ENCODE data around the gene ROBO2.

- TF ChIP-seq NRF1 (conservative IDR thresholded peaks at IDR 0.05; ENCODE audit: low read depth, low read length) (no peak), BRCA1 (IDR thresholded peaks at IDR 0.05; ENCODE audit: low read depth, low read length) (no peak), FOXK2 (IDR thresholded peaks at IDR 0.05) (no peak), POLR2AphosphoS5 (IDR thresholded peaks at IDR 0.05; ENCODE audit: low read length) (no peak), NBN (IDR thresholded peaks at IDR 0.05) (no peak), ATF7 (IDR thresholded peaks at IDR 0.05; ENCODE audit: low read depth) (no peak), RELA (IDR thresholded peaks at IDR 0.05; ENCODE audit: borderline replicate concordance, partially characterized antibody) (no peak), SREBF1 (IDR thresholded peaks at IDR 0.05; ENCODE audit: low read length) (no peak), YY1 (IDR thresholded peaks at IDR 0.05; ENCODE audit: low read depth, low read length) (no peak), ZNF274 (IDR thresholded peaks at IDR 0.05; ENCODE audit: insufficient read depth, insufficient read length) (no peak), EZH2 (IDR thresholded peaks at IDR 0.05; ENCODE audit: borderline replicate concordance, control insufficient read depth, low read depth, low read length) (no peak)
- TF ChIP-seq, protein P1, sequence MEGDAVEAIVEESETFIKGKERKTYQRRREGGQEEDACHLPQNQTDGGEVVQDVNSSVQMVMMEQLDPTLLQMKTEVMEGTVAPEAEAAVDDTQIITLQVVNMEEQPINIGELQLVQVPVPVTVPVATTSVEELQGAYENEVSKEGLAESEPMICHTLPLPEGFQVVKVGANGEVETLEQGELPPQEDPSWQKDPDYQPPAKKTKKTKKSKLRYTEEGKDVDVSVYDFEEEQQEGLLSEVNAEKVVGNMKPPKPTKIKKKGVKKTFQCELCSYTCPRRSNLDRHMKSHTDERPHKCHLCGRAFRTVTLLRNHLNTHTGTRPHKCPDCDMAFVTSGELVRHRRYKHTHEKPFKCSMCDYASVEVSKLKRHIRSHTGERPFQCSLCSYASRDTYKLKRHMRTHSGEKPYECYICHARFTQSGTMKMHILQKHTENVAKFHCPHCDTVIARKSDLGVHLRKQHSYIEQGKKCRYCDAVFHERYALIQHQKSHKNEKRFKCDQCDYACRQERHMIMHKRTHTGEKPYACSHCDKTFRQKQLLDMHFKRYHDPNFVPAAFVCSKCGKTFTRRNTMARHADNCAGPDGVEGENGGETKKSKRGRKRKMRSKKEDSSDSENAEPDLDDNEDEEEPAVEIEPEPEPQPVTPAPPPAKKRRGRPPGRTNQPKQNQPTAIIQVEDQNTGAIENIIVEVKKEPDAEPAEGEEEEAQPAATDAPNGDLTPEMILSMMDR (IDR thresholded peaks at IDR 0.05 in 2 of 3, conservative IDR thresholded peaks at IDR 0.05 in 1 of 3; ENCODE audit: control insufficient read depth in 2 of 3, extremely low read depth in 1 of 3, insufficient read depth in 1 of 3, low read depth in 3 of 3, low read length in 3 of 3), result no peak
- TF ChIP-seq, protein P2, sequence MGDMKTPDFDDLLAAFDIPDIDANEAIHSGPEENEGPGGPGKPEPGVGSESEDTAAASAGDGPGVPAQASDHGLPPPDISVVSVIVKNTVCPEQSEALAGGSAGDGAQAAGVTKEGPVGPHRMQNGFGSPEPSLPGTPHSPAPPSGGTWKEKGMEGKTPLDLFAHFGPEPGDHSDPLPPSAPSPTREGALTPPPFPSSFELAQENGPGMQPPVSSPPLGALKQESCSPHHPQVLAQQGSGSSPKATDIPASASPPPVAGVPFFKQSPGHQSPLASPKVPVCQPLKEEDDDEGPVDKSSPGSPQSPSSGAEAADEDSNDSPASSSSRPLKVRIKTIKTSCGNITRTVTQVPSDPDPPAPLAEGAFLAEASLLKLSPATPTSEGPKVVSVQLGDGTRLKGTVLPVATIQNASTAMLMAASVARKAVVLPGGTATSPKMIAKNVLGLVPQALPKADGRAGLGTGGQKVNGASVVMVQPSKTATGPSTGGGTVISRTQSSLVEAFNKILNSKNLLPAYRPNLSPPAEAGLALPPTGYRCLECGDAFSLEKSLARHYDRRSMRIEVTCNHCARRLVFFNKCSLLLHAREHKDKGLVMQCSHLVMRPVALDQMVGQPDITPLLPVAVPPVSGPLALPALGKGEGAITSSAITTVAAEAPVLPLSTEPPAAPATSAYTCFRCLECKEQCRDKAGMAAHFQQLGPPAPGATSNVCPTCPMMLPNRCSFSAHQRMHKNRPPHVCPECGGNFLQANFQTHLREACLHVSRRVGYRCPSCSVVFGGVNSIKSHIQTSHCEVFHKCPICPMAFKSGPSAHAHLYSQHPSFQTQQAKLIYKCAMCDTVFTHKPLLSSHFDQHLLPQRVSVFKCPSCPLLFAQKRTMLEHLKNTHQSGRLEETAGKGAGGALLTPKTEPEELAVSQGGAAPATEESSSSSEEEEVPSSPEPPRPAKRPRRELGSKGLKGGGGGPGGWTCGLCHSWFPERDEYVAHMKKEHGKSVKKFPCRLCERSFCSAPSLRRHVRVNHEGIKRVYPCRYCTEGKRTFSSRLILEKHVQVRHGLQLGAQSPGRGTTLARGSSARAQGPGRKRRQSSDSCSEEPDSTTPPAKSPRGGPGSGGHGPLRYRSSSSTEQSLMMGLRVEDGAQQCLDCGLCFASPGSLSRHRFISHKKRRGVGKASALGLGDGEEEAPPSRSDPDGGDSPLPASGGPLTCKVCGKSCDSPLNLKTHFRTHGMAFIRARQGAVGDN (IDR thresholded peaks at IDR 0.05), result no peak
Measured at GRCh38 chr3:77699125-77699691, 659.3 kb downstream of the ROBO2 start.

All from GM12878 (cell line).